ENCODE results near the gene PPFIA3. TPM values are rescaled to one million over a fixed set of nuclear protein-coding genes. Genes with fewer than 3 reads are reported as not detected.

PPFIA3 gene
- polyA plus RNA-seq, 1 of the 3 experiments (the other 2 are of a cell fraction), result 5.7 TPM

GRCh38 chr19:49200238-49200862, 81.0 kb downstream of the PPFIA3 start:
- H3K9me2 ChIP-seq, result no peaks in the 10 kb centered on the region
- no peak overlapping the region for H3K27ac ChIP-seq (ENCODE audit: low read depth in 2 of 2, low read length in 1 of 2)
- WGBS (ENCODE audit: low lambda C conversion rate), result 86% methylated on average over 27 of the region's 29 CpGs
- ChIA-PET CTCF (interaction anchor here (0.9 to 5.9 kb wide), 7 partner anchors 9 to 101 kb away, joined by 3 to 64 read pairs (median 26); partner anchors contain the start of gene LIN7B), POLR2A (no interaction called here)
- peaks cover 3 to 52% of the 10 kb centered on the region in 2 experiments for H3K36me3 ChIP-seq (replicated peaks in 1 of 2; ENCODE audit: control insufficient read depth in 1 of 2, insufficient read depth in 2 of 2, low read length in 1 of 2)
- H3K9ac ChIP-seq, result no peak overlapping the region
- no peak overlapping the region for H2AFZ ChIP-seq (ENCODE audit: low read depth)
- H3K4me1 ChIP-seq (ENCODE audit: control insufficient read depth in 1 of 2, insufficient read depth in 2 of 2, low read depth in 1 of 2, low read length in 1 of 2), result no peaks in the 10 kb centered on the region; a peak in 1 of 4 replicates
- no peak overlapping the region for H3K4me2 ChIP-seq
- H4K20me1 ChIP-seq (ENCODE audit: insufficient read depth), result no peaks in the 10 kb centered on the region
- H3K79me2 ChIP-seq (ENCODE audit: insufficient read depth), result no peaks in the 10 kb centered on the region
- TF ChIP-seq NRF1 (IDR thresholded peaks at IDR 0.05; ENCODE audit: low read depth, low read length), result no peak
- no peak for TF ChIP-seq JUND (IDR thresholded peaks at IDR 0.05)
- TF ChIP-seq RAD21 (IDR thresholded peaks at IDR 0.05; ENCODE audit: low read length), result no peak
- no peak for TF ChIP-seq MEF2A (IDR thresholded peaks at IDR 0.05; ENCODE audit: borderline replicate concordance, low read depth)
- TF ChIP-seq MXI1 (IDR thresholded peaks at IDR 0.05; ENCODE audit: low read depth, low read length), result no peak
- TF ChIP-seq YY1 (IDR thresholded peaks at IDR 0.05; ENCODE audit: low read depth), result no peak
- no peak for TF ChIP-seq FOSL2 (IDR thresholded peaks at IDR 0.05; ENCODE audit: borderline replicate concordance, low read depth)
- no peak for TF ChIP-seq SMC3 (IDR thresholded peaks at IDR 0.05; ENCODE audit: low read depth, low read length)
- peak; percentile 77 for DNase-seq
- peaks cover 28% of the 10 kb centered on the region for H3F3A ChIP-seq (replicated peaks; ENCODE audit: insufficient read depth)
- no peaks in the 10 kb centered on the region for H3K27me3 ChIP-seq (ENCODE audit: insufficient read depth)
- H3K9me3 ChIP-seq, result no peaks in the 10 kb centered on the region
- H3K4me3 ChIP-seq (ENCODE audit: low read depth in 2 of 2, low read length in 1 of 2), result no peak overlapping the region

Small RNA genes within 50 kb of the gene (small RNA-seq; reads per million reads assigned to genes)
- 0 to 3.4 (median 0) reads per million in 7 experiments for gene RN7SL708P

Other genes starting within 250 kb of the PPFIA3 start
- gene PPP1R15A, start 247.1 kb upstream of the PPFIA3 start, polyA plus RNA-seq (2012; rRNA removed), result 62.3 and 73.7 TPM in 2 replicates
- 0.03 and 0.08 TPM in 2 replicates for gene TULP2, start 220.8 kb upstream of the PPFIA3 start, polyA plus RNA-seq (2012; rRNA removed)
- 259 and 397 TPM in 2 replicates for gene NUCB1, start 219.2 kb upstream of the PPFIA3 start, polyA plus RNA-seq (2012; rRNA removed)
- 0.31 and 0.72 TPM in 2 replicates for gene DHDH, start 185.8 kb upstream of the PPFIA3 start, polyA plus RNA-seq (2012; rRNA removed)
- 278 and 640 TPM in 2 replicates for gene BAX, start 164.7 kb upstream of the PPFIA3 start, polyA plus RNA-seq (2012; rRNA removed)
- 587 and 875 TPM in 2 replicates for gene FTL, start 154.2 kb upstream of the PPFIA3 start, polyA plus RNA-seq (2012; rRNA removed)
- gene GYS1, start 126.2 kb upstream of the PPFIA3 start, polyA plus RNA-seq (2012; rRNA removed), result 24.1 and 25.3 TPM in 2 replicates
- 411 and 459 TPM in 2 replicates for gene RUVBL2, start 125.7 kb upstream of the PPFIA3 start, polyA plus RNA-seq (2012; rRNA removed)
- 0.13 and 0.23 TPM in 2 replicates for gene LHB, start 102.5 kb upstream of the PPFIA3 start, polyA plus RNA-seq (2012; rRNA removed)
- gene CGB3, start 95.2 kb upstream of the PPFIA3 start, polyA plus RNA-seq (2012; rRNA removed), result 0.10 TPM in 1 of 2 replicates, not detected in the other
- 0.50 and 0.64 TPM in 2 replicates for gene CGB2, start 87.7 kb upstream of the PPFIA3 start, polyA plus RNA-seq (2012; rRNA removed)
- gene CGB1, start 82.6 kb upstream of the PPFIA3 start, polyA plus RNA-seq (2012; rRNA removed), result not detected in 2 replicates
- 0.11 and 0.16 TPM in 2 replicates for gene CGB5, start 75.7 kb upstream of the PPFIA3 start, polyA plus RNA-seq (2012; rRNA removed)
- gene CGB8, start 70.4 kb upstream of the PPFIA3 start, polyA plus RNA-seq (2012; rRNA removed), result 0.13 TPM in 1 of 2 replicates, not detected in the other
- 2.0 and 2.1 TPM in 2 replicates for gene CGB7, start 61.8 kb upstream of the PPFIA3 start, polyA plus RNA-seq (2012; rRNA removed)
- 0.66 and 1.6 TPM in 2 replicates for gene NTF4, start 54.7 kb upstream of the PPFIA3 start, polyA plus RNA-seq (2012; rRNA removed)
- 0.02 TPM in 1 of 2 replicates, not detected in the other for gene KCNA7, start 46.8 kb upstream of the PPFIA3 start, polyA plus RNA-seq (2012; rRNA removed)
- gene SNRNP70, start 34.1 kb upstream of the PPFIA3 start, polyA plus RNA-seq (2012; rRNA removed), result 272 and 359 TPM in 2 replicates
- gene LIN7B, start 5.2 kb upstream of the PPFIA3 start, polyA plus RNA-seq (2012; rRNA removed), result 20.8 and 21.1 TPM in 2 replicates
- 2.6 and 3.0 TPM in 2 replicates for gene C19orf73, start 401 bp upstream of the PPFIA3 start, polyA plus RNA-seq (2012; rRNA removed)
- not detected in 2 replicates for gene HRC, start 35.9 kb downstream of the PPFIA3 start, polyA plus RNA-seq (2012; rRNA removed)
- gene TRPM4, start 38.2 kb downstream of the PPFIA3 start, polyA plus RNA-seq (2012; rRNA removed), result 16.9 and 20.6 TPM in 2 replicates
- gene SLC6A16, start 205.6 kb downstream of the PPFIA3 start, polyA plus RNA-seq (2012; rRNA removed), result 0.33 and 0.80 TPM in 2 replicates
- not detected in 2 replicates for gene CD37, start 215.9 kb downstream of the PPFIA3 start, polyA plus RNA-seq (2012; rRNA removed)
- gene TEAD2, start 242.9 kb downstream of the PPFIA3 start, polyA plus RNA-seq (2012; rRNA removed), result 24.7 and 27.9 TPM in 2 replicates
- 0.36 and 0.47 TPM in 2 replicates for gene DKKL1, start 244.3 kb downstream of the PPFIA3 start, polyA plus RNA-seq (2012; rRNA removed)